ENCODE measurements around the gene DUSP14.

DNA sequence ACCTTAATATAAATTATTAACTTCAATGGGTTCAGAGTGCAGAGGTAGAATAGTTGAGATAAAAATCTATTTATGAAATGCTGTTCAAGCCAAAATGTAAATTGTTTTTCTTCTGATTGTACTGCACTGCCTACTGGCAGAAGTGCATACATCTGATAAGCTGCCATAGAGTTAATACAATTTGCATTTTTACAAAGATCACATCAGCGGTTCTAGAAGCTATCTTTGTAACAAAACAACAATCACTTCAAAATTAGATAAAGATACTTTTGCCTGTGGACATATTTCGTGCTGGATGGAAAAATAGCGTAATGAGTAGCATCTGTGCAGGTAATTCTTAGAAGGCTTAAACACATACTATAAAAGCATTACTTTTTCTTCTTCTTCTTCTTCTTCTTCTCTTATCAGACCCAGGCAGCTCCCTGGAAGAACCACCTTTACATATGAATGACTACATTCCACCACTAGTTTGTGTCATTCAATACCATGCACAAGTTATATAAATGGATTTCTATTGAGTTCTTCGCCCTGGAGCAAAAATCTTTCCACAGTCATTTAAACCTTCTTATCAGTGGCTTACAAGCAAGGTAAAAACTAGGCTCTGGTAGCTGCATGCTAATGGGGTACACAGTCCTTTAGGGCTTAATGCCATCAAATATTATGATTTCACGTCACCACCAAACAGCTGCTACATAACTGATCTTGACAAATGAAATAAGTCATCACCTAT lies 72.5 kb downstream of the DUSP14 start:
- TF ChIP-seq, protein P1, sequence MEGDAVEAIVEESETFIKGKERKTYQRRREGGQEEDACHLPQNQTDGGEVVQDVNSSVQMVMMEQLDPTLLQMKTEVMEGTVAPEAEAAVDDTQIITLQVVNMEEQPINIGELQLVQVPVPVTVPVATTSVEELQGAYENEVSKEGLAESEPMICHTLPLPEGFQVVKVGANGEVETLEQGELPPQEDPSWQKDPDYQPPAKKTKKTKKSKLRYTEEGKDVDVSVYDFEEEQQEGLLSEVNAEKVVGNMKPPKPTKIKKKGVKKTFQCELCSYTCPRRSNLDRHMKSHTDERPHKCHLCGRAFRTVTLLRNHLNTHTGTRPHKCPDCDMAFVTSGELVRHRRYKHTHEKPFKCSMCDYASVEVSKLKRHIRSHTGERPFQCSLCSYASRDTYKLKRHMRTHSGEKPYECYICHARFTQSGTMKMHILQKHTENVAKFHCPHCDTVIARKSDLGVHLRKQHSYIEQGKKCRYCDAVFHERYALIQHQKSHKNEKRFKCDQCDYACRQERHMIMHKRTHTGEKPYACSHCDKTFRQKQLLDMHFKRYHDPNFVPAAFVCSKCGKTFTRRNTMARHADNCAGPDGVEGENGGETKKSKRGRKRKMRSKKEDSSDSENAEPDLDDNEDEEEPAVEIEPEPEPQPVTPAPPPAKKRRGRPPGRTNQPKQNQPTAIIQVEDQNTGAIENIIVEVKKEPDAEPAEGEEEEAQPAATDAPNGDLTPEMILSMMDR (IDR thresholded peaks at IDR 0.05; ENCODE audit: insufficient read depth, low read length) = no peak
- no peak for TF ChIP-seq POLR2AphosphoS5 (IDR thresholded peaks at IDR 0.05; ENCODE audit: low read depth)
